Stimulated activated naive CD4-positive, alpha-beta T cell treated with Interleukin-2 at 50 U/mL for 16 hours (primary cell): ENCODE results near the gene ISX.

ENCODE experiments used
- DNase-seq: peaks from one replicate; lab custom pipeline; 2025; lab: John Stamatoyannopoulos, UW

Gene ISX

DNA sequence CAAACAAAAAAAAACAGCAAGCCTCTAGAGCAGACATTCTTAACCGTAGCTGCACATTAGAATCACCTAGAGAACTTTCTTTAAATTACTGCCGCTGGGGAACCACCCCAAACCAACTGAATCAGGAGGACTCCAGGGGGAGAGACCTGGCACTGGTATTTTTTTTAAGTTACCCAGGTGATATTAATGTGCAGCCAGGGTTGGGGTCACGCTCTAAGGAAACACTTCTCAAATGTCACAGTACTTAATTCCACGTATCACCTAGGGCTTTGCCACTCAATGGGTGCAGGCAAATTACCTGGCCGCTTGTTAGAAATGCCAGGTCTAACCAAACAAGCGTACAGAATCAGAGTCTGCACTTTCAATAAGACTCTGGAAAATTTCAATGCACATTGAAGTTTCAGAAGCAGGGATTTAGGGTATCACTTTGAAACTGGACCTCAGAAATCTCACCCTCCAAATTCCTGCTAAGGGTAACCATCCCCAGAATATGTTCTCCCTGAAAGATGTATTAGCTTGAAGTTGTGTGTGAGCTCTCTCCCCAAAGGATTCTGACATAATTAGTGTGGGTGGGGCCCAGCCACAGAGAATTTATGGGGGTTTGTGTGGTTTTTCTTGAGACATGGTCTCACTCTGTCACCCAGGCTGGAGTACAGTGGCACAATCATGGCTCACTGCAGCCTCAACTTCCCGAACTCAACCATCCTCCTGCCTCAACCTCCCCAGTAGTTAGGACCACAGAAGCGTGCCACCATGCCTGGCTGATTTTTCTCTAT is 12.7 kb upstream of the ISX start:
- no peak for DNase-seq

GRCh38 chr22:35054064-35054463 is 11.9 kb upstream of the ISX start:
- DNase-seq, result no peak

GRCh38 chr22:35056486-35056885 is 9.5 kb upstream of the ISX start:
- no peak for DNase-seq

DNA sequence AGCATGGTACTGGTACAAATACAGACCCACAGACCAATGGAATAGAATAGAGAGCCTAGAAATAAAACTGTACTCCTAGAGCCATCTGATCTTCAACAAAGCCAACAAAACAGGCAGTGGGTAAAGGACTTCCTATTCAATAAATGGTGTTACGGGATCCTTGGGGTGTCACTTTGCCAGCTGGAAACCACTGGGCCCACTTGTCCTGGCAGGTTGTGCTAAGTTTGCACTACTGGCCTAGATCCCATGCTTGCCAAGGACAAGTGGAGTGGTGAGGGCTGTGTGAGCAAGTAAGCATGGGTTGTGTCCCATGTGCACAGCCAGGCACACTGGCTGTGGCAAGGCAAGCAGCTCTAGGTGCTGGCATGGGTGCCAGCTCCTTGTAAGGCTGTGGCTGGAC is 8.8 kb upstream of the ISX start:
- DNase-seq, result no peak

GRCh38 chr22:35059632-35060031 is 6.3 kb upstream of the ISX start:
- DNase-seq, result no peak

DNA sequence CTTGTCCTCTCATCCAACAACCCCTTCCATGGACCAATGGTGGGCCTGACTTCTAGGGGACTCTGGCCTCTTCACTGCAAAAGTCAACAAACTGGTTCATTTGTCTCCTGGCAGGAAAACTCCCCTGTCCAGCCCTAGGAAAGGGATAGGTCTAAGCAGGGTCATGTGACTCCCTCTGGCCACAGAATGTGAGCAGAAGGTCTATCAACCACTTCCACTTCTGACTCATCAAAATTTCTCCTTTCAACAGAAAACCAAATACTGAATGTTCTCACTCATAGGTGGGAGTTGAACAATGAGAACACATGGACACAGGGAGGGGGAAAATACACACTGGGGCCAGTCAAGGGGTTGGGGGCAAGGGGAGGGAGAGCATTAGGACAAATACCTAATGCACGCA is 1.3 kb upstream of the ISX start:
- no peak for DNase-seq

DNA sequence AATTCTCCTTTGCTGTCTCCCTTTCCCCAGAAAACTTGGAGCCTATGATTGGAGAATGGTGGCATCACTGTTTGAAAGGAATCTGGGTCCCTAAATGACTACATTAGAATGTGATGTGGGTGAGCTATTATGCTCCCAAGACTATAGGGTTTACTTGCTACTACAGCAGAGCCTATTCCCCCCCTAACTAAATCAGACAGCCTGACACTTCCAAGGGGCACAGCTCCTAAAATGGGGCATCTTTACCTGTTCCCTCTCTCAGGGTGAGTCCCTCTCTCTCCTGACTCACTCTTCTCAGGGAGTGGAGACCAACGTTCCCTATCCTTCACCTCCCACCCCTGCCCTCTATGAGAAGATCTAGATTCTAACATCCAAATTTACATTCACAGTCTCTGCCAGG is 775 bp upstream of the ISX start:
- no peak for DNase-seq

GRCh38 chr22:35066768-35067167 is 810 bp downstream of the ISX start:
- no peak for DNase-seq

DNA sequence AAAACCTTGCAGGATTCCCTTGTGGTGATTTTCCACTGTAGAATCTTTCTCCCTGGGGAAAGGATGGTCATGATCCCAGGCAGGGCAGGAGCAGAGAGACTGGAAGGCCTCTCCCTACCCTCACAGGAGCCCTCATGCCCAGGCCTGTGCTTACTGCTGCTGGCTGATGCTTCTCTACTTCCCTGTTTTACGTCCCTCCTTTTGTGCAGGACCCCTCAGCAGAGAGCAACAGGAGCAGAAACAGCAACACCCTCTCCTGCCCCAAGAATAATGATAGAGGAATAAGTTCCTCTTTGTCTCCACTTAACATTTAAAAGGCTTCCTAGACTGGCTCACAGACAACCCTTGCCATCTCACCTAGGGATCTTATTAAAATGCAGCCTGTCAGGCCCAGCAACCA is 3.6 kb downstream of the ISX start:
- DNase-seq, result no peak

DNA sequence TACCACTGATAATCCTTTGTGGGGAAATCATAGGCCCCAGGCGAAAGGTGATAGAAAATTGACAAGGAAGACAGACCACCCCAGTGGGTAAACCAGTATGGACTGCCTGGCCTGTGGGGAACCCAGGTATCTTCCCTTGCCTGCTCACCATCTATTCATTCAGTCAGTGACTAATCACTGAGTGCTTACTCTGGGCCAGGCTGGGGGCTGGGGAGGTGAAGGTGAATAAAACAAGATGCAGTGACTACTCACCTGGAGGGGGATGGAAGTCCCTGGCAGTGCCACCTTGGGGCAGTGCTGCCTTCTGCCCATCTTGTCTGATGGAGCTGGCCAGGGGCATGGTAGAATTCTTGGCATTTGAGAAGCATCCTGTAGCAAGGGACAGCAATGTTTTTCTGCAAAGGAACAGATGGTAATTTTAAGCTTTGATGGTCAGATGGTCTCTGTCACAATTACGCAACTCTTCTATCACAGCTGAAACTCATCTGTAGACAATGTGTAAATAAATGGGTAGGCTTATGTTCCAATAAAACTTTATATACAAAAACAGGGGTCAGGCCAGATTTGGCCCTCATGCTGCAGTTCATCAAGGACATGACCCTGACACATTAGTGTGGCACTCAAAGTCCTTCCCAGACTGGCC is 4.6 kb downstream of the ISX start:
- DNase-seq, result no peak

DNA sequence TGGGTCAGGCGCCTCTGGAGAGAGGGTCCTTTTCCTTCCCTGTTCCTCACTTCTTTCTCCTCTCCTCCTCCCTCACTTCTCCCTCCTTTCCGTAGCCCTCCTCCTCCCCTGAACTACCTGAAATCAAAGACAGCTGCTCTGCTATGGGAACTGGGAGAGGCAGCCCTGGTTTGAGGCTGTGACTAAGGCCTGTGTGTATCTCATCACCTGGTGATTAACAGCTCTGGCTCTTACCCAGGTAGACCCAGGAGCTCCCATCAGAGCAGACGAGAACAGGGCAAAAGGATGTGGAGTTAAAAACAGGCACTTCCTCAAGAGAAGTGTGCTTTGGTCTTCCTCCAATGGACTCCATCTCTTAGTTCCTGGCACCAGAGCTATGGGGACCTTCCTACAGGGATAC is 5.8 kb downstream of the ISX start:
- DNase-seq, result no peak

DNA sequence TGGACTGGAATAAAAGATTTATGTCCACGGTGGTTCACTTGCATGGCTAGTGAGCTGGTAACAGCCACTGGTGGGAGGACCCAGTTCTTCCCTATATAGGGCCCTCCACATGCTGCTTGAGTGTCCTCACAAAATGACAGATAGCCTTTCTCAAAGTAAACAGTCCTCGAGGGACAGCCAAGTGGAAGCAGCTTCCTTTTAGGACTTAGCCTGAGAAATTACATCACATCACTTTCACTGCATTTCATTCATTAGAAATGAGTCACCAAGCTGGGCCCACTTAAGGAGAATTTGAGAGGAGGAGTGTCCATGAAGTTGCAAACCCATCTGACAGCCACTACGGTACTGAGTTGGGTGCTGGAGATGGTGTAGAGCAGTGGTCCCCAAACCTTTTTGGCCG is 7.0 kb downstream of the ISX start:
- no peak for DNase-seq

DNA sequence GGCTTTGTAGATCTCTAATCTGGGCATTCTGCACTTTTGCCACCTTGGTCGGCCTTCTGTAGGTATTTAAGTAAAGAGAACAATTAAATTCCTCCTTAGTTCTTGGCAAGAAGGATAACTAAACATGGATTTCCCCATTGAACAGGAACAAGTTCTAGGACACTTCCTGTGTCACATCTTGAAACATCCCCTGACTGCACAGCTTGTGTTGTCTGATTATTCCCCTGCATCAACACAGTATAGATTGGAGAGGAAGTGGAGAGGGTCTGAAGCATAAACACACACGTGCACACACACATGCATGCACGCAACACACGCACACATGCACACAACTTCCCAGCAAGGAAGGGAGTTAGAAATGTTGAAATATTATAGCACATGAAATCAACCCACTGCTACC is 8.6 kb downstream of the ISX start:
- no peak for DNase-seq

GRCh38 chr22:35076630-35077029 is 10.7 kb downstream of the ISX start:
- no peak for DNase-seq

DNA sequence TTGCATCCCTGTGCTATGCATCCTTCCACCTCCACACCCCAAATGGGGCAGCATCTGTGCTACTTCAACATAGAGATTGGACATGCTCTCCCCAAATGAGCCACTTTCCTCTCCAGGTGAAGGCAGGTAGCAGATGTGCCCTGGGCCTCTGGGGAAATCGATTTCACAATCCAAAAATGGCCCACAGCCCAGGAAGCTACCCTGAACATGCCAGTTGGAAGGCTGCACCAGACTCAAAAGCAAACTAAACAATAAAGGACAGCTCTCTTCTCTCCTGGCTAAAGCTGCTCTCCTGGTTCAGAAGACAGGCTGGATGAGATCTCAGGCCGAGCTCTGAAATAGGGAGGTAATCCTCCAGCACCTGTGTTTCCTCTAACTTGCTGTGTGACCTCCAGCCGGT is 19.7 kb downstream of the ISX start:
- DNase-seq, result no peak

DNA sequence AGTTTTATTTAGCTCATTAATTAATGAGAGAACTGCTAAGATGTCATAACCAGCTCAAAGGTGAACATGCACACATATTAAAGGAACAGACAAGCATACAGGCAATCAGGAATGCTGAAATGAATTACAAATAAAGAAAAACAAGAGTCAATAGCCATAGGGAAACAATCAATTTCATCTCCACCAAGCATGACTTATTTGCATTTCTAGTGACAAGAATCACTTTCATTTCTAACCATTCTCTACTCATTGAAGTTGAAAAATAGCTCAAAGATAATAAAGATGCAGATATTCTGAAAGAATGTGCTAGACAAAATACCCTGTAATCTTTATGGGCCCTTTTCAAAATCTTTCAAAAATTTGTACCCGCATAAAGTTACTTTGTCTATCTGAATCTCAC is 23.2 kb downstream of the ISX start:
- no peak for DNase-seq

DNA sequence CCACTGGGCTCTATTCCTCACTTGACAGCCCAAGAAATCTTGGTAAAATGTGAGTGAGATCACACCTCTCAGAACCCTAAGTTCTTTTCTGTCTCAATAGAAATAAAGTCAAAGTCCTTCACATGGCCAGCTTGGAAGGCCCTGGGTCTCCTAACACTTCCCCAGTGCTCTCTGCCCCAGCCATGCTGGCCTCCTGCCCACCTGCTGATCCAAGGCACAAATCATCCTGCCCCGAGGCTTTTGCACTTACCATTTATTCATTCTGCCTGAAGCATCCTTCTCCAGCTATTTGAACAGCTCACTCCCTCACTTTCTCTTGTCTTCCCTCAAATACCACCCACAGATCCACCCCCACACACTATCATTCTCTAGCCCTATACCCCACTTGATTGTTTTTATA is 26.4 kb downstream of the ISX start:
- DNase-seq, result no peak

DNA sequence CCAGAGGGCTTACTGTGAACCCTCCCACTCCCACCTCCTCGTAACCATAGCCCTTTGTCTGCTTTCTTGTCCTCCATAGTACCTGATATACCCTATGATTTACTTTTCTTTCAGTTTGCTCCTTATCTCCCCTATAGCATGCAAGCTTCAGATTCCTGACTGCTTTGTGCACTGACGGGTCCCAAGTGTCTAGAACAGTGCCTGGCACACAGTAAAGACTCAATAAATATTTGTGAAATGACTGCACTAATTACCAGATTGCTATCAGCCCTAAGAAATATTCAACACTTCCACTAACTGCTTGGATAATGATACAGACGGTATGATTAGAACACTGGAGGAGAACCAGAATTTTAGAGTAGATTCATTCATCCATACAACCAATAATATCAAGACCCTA is 33.0 kb downstream of the ISX start:
- DNase-seq, result no peak

GRCh38 chr22:35099883-35100282 is 33.9 kb downstream of the ISX start:
- no peak for DNase-seq

DNA sequence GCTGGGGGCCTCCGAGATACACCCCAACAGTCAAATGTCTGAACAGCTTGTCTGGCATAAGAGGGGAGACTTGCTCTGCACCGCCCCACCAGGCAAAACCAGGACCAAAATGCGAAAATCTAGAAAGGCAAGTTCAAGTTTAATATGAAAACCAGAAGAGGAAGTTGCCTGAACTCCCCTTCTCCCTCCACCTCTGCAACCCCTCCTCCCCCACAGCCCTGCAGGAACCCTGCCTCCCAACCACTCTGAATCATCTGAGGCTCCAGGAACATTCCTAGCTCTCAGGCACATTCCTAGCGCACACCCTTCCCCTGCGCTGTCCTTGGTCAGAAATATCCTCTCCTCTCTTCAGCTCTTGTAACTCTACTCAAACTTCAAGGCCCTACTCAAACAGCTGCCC is 36.7 kb downstream of the ISX start:
- DNase-seq, result no peak

DNA sequence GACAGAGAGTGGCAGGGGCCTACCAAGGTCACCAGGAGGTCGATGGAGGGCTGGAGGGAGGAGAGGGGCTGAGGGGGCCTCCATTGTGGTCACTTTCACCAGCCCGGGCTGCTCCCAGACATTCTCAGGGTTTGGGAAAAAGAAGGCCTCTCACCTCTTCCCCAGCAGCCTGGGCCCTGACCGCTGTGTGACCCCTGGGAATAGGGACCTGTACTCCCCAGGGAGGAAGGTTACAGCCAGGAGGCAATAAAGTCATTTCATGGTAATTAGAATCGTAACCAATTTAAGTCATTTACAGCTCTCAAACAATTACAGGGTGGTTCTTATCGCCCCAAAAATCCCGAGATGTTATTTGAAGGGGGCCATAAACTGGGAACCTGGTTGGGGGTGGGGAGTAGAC is 37.8 kb downstream of the ISX start:
- DNase-seq, result no peak

- no peak for DNase-seq
Measured at GRCh38 chr22:35104491-35104890, 38.5 kb downstream of the ISX start.

- no peak for DNase-seq
Measured at GRCh38 chr22:35109616-35110015, 43.7 kb downstream of the ISX start.

DNA sequence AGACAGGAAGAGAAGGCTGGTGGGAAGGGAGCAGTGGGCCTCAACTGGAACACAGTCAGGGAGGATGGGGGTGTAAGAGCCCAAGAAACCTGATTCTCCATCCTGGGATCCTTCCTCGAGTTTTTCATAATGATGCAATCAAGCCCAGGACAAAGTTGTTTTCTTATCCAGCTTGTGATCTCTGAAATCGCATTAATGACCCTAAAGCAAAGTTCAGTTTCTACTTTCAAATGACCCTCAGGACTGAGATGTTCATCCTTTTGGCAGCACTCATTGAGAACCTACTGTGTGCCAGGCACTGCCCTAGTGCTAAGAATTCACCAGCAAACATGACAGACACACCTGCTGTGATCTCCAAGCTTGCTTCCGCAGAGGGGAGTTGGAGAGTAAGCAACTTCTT is 45.3 kb downstream of the ISX start:
- no peak for DNase-seq
